HG02759 (cell line): ENCODE results near the gene SPAG16.

Source experiments
- ATAC-seq: cut with Tn5 transposase; IDR thresholded peaks from one replicate; pipeline ENCODE4 v1.9.1; 2021; ENCODE audit warnings: mild to moderate bottlenecking, moderate library complexity; ENCODE audit not compliant: unreplicated experiment

The SPAG16 gene

DNA sequence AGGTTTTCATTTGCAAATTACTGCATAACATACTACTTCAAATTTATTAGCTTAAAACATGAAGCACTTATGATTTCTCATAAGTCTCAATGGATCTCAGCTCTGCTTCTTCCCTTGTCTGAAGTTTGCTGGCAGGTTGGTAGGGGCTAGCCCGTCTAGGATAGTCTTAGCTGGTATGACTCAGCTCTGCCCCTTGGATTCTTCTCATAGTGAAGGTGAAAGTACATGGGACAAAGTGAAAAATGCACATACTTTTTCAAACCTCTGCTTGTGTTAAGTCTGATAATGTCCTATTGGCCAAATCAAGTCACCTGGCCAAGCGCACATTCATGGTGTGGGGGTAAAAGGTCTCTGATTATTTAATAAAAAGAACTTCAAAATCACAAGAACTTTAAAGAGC, 941.8 kb downstream of the SPAG16 start:
- ATAC-seq = no peak

DNA sequence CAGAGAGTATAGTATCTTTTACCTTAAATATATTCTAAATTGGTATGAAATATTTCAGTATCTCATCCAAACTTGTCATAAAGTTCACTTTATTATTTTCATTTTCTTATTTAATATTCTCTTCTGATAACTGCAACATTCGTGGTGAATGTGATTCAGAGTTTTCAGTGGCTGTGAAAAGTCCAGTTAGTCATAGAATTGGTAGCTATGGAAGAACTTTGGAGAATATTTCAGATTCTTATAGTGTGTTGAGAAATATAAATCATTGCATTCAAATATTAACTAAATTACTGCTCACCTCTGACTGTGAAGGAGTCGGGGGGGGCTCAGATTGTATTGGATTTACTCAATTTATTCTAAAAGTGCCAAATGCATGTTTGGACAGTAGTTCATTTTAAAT, 948.0 kb downstream of the SPAG16 start:
- no peak for ATAC-seq

DNA sequence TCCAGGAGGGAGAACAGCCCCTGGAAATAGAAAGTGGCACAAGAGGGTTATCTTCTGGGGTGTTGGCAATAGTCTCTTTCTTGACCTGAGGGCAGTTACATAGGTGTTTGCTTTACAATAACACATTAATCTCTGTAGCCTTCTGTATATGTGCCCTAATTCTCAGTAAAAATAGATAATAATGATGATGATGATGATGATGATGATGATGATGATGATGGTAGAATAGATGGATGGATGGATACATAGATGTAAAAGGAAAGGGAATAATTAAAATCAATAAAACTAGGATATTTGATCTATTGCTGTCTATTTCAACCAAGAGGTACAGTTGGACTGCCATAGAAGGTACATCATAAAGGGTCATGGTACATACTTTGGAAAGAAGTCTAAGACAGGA, 948.9 kb downstream of the SPAG16 start:
- no peak for ATAC-seq

DNA sequence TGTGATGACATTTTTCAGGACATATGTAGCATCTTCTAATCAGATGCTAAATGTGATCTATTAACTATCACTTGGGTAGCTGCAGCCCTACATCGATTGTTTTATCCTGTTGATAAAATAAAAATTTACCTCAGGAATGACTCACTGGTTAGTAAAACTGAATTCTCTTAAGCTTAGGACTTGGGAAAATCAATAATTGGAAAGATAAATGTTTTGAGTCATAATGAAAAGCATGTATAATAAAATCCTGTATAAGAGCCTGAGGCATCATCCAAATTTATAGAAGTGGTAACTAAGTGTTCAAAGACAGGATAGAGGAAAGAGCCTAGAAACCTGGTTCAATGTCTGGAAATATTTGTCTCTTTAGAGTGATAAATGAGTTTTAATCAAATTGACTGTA, 958.5 kb downstream of the SPAG16 start:
- ATAC-seq = no peak

DNA sequence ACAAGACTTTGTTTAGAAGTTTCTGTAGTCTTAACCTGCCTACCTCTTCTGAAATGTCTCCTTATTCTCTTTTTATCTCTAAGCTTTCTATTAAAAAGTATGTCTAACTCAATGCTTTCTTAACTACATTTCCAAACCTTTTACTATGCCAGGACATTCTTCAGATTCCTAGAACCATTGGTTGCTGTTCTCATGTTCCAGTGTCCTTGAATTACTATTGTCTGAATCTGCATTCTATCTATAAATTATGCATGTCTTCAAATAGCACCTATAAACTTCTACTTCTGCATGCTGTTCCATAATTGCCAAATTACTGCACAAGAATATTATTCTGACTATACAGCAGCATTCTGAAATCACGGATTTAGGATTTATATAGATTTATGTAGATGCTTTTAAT, 960.6 kb downstream of the SPAG16 start:
- ATAC-seq = no peak

DNA sequence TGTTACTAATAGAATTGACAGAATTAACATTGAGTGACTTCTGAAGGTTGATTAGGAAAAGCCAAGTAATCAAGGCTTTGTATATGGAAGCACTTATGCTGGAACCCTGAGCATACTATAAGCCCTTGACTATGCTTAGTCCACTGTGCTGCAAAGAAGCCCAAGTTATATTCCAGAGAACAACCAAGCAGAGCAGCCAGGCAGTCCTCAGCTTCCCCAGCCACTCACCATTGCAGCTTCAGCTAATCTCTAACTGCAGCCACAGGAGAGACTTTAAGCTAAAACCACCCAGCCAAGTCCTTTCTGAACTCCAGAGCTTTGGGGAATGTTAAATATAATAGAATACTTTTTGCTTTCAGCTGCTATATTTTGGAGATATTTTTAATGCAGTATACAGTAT, 962.2 kb downstream of the SPAG16 start:
- no peak for ATAC-seq

DNA sequence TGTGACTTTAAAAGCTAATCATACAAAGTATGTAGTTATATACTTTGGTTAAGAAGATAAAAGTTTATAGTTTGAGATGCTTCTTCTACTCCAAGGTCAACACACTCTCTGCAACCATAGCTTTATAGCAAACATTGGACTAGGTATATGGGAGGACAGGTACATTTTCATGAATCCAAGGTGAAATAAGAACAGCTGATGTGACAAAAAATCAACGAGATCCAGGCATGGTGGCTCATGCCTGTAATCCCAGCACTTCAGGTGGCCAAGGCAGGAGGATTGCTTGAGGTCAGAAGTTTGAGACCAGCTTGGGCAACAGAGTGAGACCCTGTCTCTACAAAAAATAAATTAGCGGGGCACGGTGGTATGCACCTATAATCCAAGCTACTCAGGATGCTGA, 963.3 kb downstream of the SPAG16 start:
- ATAC-seq = no peak

DNA sequence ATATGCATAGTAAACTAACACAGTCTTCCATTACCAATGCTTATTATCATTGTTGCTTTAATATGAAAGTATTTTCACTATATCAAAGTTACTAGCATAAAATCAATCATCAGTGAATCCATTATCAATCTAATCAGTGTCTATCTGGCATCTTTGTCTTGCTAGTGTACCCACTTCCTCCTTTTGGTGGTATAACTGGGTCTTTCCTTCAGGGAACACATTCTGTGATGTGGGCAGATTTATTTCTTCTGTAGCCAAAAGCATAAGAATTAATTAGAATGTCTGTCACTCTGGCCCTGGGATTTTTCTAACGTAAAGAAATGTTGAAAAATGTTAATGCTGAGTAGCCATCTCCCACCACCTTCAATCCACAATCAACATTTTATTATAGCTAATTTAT, 970.8 kb downstream of the SPAG16 start:
- no peak for ATAC-seq

DNA sequence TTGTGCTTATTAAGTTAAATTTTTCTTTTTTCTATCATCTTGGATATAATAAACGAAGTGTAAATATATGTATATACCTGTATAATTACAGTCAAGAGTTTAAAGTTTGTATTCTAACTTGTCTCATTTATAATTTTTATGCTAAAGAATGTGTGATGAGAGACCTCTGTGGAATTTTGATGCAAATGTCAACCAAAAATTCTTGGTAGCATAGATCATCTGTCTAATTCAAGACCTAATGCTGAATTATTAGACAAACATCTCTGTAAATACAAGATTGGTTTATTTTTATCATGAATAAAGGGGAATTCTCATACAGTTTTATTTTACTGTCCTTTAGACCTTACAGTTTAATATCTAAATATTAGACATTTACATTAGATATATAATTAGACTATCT, 977.4 kb downstream of the SPAG16 start:
- no peak for ATAC-seq

DNA sequence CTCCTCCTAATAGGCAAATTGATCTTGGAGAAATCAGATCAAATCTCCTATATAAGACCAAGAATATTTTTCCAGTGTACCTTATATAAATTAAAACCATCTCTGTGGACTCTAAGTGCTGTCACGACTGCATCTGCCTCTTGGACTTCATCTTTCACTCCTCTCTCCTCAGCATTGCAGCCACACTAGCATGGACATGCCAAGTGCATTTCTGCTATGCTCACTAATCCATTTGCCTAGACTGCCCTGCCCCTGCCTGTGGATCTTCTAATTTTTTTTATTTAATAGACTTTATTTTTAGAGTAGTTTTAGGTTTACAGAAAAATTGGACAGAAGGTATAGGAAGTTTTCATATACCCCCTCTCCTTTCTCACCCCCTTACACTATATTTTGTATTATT, 979.9 kb downstream of the SPAG16 start:
- ATAC-seq = no peak

DNA sequence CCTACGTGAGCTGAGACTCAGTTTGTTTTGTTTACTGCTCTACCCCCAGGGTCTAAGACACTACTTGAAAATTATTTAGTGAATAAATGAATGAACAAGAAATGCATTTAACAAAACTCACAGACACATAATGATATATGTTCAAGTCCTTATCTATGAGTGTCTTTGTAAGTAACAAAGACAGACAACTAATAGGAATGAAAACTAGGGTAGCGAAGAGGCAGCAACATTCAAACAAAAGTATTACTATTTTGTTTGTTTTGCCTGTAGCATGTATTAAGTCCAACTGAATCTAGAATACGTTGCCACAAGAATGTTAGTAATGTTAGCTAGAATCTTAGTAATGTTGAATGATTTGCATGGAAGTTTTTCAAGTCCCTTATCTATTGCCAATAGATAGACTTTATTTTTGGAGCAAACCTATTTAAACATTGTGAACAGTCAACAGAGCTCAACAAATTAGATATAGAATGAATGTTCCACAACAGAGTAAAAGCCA, 981.8 kb downstream of the SPAG16 start:
- no peak for ATAC-seq

DNA sequence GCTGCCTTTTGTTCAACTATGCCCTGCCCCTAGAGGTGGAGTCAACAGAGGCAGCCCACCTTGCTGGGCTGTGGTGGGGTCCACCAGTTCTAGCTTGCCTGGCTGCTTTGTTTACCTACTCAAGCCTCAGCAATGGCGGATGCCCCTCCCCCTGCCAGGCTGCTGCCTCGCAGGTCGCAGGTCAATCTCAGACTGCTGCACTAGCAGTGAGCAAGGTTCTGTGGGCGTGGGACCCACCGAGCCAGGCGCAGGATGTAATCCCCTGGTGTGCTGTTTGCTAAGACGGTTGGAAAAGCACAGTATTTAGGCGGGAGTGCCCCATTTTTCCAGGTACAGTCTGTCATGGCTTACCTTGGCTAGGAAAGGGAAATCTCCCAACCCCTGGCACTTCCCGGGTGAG, 993.6 kb downstream of the SPAG16 start:
- ATAC-seq = no peak

DNA sequence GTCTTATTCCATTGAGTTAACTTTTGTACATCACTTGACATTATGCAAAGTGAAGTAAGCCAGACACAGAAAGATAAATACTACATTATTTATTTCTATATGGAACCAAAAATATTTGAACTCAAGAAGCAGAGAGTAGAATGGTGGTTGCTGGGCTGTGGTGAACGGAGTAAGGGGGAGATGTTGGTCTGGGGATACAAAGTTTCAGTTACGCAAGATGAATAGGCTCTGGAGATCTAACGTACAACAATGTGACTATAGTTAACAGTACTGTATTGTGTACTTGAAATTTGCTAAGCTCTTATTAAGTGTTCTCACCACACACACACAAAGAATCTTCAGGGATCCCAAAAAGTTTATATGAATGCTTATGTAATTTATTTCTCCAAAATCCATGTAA, 1001.7 kb downstream of the SPAG16 start:
- ATAC-seq = no peak

DNA sequence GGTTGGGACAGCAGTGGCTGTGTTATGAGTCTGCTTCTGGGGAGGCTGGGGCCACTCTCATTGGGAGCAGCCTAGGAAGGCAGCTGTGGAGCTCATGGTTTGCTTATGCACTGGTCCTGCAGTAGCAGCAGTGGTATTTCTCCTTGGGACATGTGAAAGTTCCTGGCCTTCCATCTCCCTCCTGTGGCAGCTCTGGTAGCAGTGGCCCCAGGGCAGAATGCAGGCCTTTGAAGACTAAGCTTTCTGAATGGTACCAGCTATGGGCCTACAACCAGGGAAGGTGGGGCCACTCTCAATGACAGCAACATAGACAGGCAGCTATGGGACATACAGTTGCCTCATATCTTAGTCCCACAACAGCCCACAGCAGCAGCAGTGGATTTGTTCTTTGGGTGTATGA, 1009.3 kb downstream of the SPAG16 start:
- ATAC-seq = no peak

DNA sequence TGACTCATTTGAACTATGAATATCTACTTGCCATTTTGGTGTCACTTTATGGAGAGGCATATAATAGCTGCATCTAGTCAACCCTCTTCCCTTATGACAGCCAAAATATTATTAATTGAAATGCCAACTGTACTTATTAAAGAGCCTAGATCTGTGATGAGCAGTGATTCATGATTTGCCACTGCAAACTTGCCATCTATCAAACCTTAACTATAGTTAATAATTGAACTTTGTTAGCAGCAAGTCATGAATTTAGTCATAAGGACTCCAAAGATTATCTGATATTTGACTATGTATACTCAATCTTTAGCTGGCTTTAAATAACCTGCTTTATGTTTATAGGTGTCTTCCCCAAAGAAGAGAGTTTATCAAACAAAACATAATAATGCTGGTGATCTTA, 1010.2 kb downstream of the SPAG16 start:
- ATAC-seq = no peak

DNA sequence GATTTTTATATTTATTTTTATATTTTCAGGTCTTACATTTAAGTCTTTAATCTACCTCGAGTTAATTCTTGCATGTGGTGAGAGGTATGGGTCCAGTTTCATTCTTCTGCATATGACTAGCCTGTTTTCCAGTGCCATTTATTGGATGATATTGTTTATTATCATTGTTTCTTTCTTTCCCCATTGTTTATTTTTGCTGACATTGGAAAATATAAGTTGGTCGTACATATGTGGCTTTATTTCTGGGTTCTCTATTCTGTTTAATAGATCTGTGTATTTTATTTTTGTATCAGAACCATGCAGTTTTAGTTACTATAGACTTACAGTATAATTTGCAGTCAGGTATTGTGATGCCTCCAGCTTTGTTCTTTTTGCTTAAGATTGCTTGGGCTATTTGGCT, 1013.2 kb downstream of the SPAG16 start:
- no peak for ATAC-seq

DNA sequence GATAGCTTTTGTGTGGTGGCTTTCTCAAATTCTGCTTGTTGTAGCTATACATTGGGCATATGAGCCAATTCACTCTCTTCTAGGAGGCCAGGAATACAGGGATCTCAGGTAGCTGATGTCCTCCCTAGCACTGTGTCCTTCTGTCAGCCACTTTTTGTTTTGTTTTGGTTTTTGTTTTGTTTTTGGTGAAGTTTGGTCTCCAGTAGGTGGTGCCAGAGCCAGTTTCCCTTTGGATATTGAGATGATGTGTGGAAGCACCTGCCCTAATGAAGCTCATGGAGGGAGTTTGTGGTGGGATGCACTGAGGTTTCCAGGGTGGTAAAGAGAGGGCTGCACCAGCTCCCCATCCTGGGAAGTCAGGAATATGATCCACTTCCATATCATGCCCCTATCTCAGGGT, 1026.1 kb downstream of the SPAG16 start:
- ATAC-seq = peak; percentile 56

DNA sequence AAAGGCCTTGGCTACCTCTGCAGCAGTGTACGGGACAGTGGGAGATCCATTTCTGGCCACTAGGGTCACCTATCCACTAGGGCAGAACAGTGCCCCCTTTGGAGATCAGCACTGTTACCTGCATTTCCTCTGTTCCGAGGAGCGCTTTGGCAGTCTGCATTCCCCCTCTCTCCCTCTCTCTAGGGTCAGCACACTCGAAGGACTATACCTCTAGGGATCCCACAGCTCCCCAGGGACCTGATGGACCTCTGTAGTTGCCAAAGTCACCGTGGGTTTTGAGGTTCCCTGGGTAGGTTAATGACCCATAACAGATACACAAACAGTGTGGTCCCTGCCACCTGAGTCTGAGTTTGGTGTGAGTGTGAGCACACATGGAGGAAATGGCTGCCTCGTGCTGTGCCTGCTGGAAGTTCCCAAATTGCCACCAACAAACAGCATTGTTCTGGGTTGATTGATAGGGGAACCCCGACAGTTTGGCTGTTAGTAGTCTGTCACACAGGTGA, 1026.8 kb downstream of the SPAG16 start:
- ATAC-seq = peak; percentile 48

DNA sequence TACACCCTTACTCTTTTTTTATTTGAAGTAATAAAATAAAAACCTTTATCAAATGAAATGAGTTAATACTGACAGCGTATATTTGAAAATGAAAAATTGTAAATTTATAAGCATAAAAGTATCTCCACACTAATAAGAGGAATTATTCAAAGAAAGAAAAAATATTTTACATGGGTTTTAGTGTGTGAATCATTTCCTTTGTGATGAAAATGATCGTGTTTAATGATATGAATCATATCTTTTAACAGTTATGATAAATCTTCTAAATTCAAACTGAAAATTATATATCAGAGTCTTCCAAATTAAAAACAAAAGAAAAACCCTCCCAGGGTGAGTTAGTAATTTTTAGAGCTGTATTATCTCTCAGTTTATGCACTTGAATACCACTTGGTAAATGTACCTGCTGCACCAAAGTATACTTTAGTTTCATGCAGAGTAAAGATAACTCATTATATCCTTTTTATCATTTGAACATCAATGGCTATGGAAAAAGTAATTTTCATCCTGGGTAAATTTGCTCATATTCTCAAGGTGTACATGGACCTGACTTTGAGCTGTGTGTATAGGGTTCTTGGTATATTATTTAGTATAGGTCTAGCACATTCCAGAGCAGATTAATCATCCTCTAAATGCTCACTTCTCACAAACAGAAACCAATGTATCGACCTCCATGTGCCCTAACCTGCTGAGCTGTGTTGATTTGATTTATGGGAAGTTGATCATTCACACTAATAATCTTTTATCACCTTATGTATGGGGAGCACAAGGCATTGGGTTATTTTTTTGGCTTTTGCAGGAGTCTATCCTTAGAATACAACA, 1027.9 kb downstream of the SPAG16 start:
- no peak for ATAC-seq

DNA sequence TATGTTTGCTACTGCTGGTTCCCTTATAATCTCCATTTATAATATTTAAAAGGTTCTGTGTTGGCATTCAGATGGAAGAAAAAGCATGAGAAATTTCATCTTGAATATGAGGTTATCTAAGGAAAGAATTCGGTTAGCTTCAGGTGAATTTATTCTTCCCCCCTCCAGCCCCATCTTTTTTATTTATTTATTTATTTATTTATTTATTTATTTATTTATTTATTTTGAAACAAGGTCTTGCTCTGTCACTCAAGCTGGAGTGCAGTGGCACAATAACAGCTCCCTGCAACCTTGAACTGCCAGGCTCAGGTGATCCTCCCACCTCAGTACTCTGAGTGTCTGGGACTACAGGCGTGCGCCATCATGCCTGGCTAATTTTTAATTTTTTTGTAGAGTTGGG, 1031.1 kb downstream of the SPAG16 start:
- ATAC-seq = no peak

DNA sequence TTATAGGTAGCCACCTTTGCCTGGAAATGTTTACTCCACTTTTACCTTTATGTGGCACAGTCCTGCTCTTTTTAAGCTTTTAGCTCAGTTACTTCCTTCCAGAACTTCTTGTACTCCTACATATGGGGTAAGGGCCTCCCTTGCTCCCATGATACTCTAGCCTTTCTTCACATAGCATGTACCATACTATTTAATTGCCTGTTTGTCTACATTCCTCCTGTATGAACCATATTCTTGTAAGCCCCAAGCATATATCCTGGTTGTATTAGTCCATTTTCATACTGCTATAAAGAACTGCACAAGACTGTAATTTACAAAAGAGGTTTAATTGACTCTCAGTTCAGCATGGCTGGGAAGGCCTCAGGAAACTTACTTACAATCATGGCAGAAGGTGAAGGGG, 1035.9 kb downstream of the SPAG16 start:
- ATAC-seq = no peak

DNA sequence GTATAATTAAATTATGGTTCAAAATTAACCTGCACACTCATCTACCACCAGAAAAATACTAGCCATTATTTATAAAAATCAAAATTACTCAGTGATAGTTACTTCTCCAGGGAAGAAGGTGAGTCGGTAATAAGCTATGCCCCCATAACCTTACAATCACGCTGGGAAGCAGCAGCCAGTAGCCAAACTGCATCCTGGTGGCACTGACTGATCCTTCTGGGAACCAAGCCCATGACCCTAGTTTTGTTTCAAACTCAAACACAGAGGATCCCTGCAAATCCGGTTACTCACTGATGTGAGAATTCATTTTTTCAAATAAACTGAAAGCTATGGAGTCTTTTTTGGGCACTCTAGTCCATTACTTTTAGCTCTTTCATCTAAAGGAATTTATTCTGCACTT, 1038.4 kb downstream of the SPAG16 start:
- no peak for ATAC-seq

DNA sequence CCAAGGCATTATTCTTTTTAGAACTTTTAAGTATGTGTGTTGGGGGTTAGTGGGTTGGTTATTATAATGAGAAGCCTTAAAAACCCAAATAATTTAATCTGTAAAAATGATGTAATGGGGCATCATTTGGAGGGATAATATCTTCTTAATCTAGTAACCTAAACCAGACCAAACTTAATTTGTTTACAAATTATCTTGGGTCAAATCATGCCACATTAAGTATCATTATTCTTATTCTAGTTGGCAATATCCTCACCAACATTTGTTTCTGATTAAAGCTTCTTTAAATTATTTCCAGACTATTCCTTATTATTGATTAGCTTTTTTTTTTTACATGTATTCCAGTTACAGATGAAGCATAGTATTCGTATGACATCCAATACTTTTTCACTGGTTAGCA, 1041.1 kb downstream of the SPAG16 start:
- ATAC-seq = no peak
